GM19397 (cell line): ENCODE results near the gene BTBD10.

Experiments
- ATAC-seq: cut with Tn5 transposase; IDR thresholded peaks from one replicate; pipeline ENCODE4 v1.9.1; 2021; ENCODE audit warnings: mild to moderate bottlenecking, moderate library complexity; ENCODE audit not compliant: unreplicated experiment

BTBD10 gene

DNA sequence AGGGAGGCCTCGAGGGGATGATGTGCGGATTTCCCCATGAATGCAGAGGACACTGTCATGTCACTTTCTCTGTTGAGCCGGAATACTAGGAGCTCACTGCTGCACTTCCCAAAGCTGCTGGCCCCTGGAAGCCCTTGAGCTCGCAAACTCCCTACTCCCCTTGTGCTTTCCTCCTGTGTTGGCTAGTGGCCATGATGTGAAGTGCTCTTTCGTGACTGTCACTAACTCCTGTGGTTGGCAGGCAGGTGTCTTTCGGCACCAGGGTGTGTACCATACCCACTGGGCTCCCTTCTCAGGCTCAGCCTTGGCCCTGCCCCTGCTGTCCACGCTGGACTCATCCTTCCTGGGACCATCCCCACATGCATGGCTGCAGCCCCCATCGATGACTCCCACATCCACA, 86.2 kb downstream of the BTBD10 start:
- ATAC-seq = no peak

DNA sequence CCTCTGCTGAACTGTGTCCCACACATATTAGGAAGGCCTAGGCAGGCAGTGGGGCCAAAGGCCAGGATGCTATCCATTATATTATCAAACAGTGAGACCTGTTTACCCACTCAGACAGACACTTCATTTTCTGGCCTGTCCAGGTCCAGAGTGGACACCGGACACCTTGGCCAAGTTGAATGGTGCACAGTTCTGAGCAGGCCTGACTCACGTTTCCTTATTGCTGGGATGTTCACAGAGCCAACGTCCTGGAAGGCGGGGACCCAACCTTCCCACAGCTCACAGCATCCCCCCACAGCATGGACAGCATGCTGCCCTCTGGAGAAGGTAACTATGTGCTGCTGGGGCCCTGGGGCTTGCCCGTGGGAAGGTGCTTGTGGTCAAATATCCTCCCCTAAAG, 86.6 kb downstream of the BTBD10 start:
- ATAC-seq = no peak

DNA sequence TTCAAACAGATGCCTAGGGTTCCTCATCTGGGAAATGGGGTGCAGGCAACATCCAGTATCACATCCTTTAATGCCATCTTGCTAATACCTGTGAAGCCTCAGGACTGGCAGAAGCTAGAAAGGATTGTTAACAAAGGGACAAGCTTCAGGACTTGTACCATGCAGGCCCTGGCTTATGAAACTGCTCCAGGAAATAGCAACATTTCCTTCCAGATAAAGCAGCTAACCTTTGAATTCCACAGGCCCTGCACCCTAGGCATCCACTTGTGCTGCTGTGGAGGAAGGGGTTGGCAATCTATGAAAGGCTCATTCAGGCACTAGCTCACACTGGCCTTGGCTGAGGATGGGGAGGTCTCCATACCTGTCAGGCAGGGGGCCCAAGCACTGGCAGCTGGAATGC, 87.2 kb downstream of the BTBD10 start:
- ATAC-seq = no peak

- no peak for ATAC-seq
These were observed 89.8 kb downstream of the BTBD10 start for GRCh38 chr11:13373216-13373615.

DNA sequence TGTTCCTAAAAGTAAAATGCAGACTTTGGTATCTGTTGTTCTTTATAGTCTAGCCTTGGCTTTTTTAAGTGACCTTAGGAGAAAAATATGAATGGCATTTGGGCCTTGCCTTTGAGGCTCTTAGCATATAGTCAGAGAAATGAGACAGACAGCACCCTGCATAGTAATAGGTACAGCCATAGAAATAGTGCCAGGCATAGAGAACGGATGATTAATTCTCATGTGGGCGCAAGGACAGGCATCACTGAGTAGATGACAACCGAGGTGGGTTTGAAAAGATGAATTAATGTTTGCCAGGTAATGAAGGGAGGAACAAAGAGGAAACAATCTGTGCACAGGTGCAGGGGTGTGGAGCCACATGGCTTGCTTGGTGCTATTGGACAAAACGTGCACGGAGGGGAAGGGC, 95.0 kb downstream of the BTBD10 start:
- ATAC-seq = no peak

DNA sequence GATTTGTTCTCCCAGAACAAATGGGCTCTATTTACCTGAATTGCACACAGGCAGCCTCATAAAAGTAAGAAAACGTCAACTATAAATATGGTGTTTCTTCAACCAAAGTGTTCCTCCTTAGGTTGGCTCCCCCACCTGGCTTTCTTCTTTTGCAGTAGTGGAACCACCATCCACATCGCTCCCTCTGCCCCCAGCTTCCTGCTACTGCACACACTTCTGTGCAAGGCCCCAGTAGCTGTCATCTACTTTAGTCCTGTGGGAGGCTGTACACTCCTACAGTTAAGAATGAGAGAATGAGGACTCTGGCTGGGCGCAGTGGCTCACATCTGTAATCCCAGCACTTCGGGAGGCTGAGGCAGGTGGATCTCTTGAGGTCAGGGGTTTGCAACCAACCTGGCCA, 95.9 kb downstream of the BTBD10 start:
- ATAC-seq = no peak

DNA sequence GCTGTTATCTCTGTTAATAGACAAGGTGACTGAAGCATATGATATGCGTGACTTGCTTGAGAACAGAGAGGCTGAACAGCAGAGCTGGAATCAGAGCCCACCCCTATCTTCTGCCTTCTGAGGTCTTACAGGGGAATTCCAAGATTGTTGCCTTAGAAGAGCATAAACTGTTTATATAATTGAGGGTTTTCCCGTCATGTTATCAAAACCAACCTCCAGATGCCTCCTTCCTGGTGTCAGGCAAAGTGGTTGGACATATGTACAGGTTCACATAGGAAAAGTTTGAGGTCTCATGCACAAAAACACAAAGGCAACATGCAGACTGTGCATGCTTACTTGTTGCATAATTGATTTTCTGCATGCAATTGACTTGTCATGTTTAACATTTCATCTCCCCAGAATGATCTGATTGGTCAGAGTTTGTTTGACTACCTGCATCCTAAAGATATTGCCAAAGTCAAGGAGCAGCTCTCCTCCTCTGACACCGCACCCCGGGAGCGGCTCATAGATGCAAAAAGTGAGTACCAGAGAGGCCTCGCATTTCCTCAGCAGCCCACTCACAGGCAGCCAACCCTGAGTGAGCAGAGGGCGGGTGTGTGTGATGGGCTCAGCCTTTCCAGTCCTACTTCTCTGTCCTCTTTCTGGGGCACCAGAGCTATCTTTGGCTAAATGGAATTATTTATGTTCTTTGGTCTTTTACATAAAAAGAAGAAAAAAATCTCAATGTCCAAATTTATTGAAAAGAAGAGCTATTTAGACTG, 96.6 kb downstream of the BTBD10 start:
- no peak for ATAC-seq

GRCh38 chr11:13364388-13364787, 98.6 kb downstream of the BTBD10 start:
- no peak for ATAC-seq

DNA sequence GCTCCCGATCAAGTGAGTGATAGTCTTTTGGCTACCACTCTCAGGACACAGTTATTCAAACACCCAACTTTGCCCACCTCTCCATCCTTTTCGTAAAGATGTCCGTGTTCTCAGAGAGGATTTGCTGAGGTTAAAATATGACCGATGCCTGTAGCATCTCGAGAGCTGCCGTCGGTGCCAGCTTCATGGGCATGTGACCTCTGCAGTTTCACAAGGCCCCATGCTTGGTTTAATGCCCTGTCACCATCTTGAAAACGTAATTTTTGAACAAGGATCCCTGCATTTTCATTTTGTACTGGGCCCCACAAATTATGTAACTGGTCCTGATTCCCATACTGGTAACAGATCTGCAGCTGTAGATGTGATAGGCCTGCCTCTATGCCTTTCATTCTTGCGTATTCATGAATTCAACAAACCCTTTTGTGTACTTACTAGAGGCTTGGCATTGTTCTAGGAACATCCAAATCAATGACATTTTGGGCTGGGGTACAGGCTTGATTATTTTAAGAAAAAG, 100.4 kb downstream of the BTBD10 start:
- ATAC-seq = no peak

DNA sequence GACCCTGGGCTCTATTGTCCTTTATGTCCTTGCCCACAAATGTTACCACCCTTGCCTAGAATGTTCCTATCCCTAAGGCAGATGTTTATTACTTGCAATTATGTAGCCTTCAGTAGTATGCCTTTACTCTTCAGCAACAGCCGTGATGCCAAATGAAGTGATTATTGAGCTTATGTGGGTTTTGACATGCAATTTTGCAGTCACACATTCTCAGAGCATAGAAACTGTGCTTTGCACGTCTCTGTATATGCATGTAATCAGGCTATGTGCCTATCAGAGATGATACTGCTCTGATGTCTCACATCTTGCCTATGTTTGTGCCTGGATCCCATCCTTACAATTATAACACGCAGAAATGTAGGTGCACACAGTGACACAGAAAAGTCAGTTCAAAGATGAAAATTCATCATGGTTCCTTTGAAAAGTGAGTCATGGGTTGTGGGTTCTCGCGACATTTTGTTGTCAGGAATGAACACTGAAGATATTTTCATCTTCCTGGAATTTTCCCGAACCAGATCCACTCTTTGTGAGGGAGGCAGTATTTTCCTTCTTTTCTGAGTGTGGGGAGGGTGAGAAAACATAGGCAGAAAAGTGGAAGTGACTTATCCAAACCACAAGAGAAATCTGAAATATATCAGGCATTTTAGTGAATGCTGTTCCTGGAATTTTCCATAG, 104.3 kb downstream of the BTBD10 start:
- no peak for ATAC-seq

DNA sequence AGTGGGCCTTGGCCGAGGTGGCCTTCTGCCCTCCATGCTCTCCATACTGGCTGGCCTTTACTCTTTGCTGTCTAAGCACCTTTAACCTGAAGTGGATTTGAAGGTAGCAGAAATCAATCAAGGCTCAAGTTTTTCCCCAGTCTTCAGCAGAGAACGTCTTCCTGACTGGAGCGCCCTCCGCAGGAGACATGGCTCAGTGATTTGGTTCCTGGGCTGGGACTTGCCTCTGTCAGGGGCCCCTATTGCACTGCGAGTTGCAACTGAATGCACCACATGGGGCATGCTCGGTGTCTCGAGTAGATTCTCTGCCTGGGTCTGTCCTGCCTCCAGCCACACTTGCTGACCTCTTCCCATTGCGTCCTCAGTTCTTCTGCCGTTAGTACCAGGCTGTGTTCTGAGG, 105.8 kb downstream of the BTBD10 start:
- no peak for ATAC-seq

DNA sequence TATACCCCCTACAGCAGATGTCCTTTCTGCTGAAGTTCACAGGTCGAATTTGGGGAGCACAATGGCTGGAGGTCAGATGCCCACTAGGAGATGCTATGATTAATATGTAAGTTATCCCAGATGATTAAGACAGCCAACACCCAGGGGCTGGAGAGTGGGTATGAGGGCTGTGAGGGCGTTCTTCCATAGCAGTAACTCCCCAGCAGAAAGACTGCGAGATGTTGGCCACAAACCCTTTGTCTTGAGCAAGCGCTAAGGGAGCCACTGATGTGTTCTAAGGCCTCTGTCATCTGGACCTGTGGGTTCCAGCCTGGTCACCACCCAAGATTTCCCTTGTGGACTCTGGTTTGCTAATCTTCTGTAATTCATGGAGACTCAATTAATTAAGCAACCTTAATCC, 107.8 kb downstream of the BTBD10 start:
- ATAC-seq = no peak

DNA sequence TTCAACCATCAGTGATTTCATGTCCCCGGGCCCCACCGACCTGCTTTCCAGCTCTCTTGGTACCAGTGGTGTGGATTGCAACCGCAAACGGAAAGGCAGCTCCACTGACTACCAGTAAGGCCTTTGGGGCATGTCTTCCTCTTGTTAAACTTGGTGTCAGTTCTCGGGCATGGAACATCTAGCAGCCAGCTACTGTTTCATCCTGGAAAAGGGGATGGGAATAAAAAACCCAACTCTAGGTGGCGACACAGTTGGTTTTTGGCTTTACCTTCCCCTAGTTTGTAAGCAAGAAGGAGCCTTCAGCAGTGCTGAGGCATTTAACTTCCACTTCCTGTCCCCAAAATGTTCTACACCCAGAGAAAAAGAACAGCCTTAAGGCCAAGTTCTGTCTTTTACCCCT, 108.7 kb downstream of the BTBD10 start:
- ATAC-seq = no peak

DNA sequence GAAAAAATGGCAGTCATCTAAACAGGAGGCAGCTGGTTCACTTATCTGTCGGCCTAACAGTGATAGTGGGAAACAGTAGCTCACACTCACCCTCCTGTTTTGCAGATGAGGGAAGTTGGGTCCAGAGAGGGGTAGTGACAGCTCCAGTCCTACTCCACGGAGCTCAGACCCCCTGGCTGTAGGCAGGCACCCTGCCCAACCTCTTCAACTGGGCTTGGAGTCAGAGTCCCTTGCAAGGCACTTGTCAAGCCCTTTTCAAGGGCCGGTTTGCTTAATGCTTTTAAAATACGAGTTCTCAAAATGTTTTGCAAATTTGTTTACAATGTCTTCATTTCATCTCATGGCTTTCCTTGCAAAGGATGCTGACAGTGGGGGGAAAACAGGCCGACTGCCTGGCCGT, 110.3 kb downstream of the BTBD10 start:
- no peak for ATAC-seq

- ATAC-seq = no peak
These were observed 113.4 kb downstream of the BTBD10 start for GRCh38 chr11:13349581-13349980.

GRCh38 chr11:13349046-13349445, 114.0 kb downstream of the BTBD10 start:
- ATAC-seq = no peak

- no peak for ATAC-seq
These were observed 114.7 kb downstream of the BTBD10 start for GRCh38 chr11:13348305-13348704.

- no peak for ATAC-seq
These were observed 115.1 kb downstream of the BTBD10 start for GRCh38 chr11:13347901-13348300.

GRCh38 chr11:13346470-13346869, 116.6 kb downstream of the BTBD10 start:
- no peak for ATAC-seq

DNA sequence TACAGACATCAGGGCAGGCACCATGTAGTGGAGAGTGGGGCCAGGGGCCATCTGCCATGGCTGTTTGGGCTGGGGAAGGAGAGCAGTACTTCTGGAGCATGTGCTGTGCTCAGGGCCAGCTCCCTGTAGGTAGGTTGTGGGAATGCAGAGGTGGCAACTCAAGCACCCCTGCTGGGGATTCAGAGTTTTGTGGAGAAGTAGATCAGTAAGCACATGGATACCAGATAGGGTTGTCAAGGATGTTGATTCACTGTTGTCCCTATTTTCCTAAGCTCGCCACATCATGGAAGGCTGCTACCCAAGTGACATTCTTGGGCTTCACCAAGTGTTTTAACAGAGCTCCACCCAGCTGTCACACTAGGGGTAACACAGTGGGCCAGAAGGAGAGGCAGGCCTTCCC, 118.2 kb downstream of the BTBD10 start:
- ATAC-seq = no peak

DNA sequence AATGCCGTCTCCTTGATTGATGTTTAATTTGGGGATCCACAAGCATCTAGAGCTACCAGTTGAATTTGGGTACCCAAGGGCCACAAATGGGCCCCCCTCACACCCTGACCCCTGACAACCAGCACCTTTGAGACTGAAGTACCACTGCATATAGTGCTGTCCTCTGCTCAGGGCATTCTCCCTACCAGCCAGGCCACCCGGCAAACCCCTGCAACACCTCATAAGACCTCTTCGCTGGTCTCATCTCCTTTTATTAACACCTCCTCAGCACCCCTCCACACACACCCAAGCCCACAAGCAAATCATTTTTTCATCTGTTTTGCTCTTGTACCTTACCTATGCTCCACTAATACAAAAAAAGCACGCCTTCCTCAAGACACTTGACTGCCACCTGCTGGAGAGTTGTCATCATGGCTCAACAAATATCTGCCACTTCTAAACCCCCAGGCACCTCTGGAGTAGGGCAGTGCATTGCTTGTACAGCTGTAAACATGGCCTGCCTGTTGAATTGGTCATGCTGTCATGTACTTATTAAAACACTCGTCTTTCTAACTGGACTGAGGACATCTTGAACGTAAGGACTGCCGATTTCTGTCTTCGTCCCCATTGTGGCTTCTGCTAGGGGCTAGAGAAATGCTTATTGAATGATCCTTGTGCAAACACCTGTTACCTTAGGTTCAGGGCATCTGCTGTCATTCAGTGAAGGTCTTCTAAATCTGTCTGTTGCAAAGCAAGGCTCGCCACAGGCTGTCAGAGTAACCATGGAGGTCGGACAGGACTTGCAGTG, 118.9 kb downstream of the BTBD10 start:
- ATAC-seq = peak; percentile 46

- ATAC-seq = peak; percentile 35
These were observed 120.0 kb downstream of the BTBD10 start for GRCh38 chr11:13343067-13343466.
